ENCODE measurements around the gene DIPK1A.

GRCh38 chr1:92854101-92854785 is 107.0 kb downstream of the DIPK1A start:
- TF ChIP-seq CTCF (conservative IDR thresholded peaks at IDR 0.05; ENCODE audit: low read depth, low read length) = no peak
- no peak for TF ChIP-seq EZH2 (IDR thresholded peaks at IDR 0.05; ENCODE audit: low read length, unreplicated experiment)
